Measurements from ENCODE around the gene MYOZ3.

Gene MYOZ3
- total RNA-seq, result 0 to 0.04 reads per million in 2 experiments

DNA sequence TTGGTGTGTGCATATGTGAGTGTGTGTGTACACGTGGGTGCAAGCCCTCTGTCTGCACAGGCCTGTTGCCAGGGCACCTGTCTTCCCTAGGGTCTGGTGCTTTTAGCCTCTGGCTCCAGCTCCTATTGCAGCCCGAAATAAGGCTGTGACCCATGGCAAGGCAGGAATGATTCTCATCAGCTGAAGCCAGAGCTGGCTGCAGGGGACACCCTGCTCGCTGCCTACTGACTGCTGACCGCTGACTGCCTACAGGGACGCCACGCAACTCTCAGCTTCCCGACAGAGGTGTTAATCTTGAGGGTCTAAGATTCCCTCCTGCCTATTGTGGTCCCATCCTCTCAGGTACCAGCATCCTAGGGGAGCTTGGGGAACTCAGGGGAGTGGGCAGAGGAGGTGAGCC, at the start of gene MYOZ3:
Gene MYOZ3 (plus strand): TSS at position 166 of the 400 bp plus-strand sequence. CDS start 1,691 bp downstream, outside the sequence.
- no peak for DNase-seq (ENCODE audit: low read depth)

DNA sequence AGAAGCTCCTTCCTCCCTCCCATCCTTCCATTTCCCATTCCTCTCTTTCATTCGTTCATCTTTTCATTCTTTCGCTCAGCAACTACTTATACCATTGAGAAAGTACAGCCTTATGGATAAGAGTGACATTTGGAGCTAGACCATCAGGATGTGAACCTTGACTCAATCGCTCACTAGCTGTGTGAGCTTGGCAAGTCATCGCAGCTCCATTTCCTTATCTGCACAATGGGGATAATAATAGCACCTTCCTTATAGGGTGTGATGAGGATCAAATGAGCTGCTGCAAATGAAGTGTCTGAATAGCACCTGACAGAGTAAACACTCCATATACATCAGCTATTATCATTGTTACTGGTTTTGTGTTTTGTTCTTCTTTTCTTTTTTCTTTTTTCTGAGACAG, 48.6 kb upstream of the MYOZ3 start:
- DNase-seq (ENCODE audit: low read depth), result no peak

DNA sequence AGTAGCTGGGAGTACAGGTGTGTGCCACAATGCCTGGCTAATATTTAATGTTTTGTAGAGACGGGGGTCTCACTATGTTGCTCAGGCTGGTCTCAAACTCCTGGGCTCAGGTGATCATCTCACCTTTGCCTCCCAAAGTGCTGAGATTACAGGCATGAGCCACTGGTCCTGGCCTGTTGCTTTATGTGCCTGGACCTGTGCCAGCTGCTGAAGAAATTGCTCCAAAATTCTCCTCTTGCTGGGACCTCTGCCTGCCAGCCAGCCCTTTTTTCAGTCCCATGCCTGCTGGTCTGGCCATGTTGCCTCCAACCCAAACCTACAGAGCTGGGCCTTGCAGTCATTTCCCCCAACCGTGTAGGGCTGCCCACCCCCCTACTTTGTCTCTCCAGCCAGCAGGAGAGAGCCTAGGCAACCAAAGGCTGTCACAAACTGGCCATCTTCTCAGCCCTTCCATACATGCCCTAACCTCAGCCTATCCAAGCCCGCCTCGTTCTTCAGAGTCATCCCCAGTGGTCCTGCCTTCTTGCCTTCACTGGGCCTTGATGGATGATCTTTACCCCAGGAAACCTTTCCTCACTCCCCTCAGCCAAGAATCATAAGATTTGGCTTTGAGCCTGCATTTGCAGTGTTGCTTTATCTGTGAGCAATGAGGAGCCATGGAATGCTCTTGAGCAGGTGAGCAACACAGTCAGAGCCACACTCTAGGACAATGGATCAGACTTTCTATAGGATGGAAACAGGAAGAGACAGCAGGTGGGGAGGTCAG, 48.0 kb upstream of the MYOZ3 start:
- no peak for DNase-seq (ENCODE audit: low read depth)

DNA sequence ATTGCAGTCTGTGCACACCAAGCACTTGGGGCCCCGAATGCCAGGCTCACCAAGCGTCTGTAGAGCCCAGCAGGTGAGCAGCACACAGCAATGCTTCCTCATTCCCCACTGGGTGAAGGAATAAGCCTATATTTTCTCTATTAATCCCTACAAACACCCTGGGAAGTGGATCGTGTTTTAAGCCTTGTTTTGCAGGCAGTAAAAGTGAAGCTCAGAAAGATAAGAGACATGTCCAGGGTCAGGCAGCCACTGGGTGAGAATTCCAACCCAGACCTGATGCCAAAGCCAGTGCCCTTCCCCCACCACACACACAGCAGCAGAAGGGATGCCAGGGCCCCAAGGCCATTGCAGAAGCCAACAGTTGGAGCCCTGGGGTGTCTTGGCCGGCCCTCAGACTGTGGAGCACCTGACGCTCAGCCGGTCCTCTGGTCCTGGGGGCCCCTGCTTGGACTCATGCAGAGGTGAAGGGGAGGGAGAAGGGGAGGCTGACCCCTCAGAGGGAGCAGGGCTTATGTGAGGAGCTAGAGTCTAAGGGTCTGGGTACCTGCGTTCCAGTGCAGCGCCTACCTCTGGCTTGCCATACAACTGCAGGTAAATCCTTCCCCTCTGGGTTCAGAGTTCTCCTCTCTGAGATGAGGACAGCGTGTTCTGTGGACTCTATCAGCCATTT, 46.9 kb upstream of the MYOZ3 start:
- no peak for DNase-seq (ENCODE audit: low read depth)

GRCh38 chr5:150614661-150615060, 46.4 kb upstream of the MYOZ3 start:
- no peak for DNase-seq (ENCODE audit: low read depth)

DNA sequence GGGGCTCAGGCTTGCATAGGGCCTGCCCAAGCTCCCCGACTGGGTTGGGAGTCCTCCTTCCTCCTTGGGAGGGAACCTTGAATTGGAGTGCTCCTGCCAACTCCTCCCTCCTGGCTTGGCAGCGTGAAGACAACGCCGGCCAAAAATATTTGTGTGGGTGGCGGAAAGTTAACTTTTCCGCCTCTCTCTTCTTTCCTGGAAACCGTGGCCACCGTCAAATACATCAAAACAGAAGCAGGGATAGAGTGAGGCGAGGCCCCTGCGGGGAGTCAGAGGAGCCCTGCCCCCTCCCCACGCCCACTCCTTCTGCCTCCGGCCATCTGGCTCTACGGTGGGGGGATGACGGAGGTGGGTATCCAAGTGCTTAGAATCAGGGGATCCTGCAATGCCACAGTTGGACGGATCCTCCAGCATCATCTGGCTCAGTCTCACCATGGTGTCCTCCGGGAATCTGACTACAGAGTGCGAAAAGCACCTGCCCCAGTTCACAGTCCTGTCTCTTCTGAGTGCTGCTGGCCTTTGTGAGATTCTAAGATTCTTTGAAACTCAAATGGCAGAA, 45.8 kb upstream of the MYOZ3 start:
- no peak for DNase-seq (ENCODE audit: low read depth)

DNA sequence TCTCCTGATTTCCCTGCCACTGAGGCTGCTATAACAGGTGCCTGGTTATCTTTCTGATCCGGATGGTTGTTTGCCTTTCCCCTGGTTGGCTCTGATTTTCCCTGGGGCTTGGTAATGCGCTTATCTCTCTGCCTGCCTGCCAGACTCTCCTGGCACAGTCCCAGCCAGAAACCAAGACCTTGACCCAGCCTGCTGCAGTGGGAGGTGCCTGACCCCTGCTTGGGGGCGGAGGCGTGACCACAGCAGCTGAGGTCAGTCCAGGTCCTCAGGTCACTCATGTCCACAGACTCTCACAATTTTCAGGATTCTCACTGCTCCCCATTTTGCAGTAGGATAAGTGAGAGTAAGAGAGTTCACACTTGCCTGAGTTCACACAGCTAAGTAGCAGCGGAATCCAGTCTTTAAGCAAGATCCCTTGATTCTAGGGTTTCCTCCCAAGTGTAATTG, 45.0 kb upstream of the MYOZ3 start:
- DNase-seq (ENCODE audit: low read depth), result no peak

DNA sequence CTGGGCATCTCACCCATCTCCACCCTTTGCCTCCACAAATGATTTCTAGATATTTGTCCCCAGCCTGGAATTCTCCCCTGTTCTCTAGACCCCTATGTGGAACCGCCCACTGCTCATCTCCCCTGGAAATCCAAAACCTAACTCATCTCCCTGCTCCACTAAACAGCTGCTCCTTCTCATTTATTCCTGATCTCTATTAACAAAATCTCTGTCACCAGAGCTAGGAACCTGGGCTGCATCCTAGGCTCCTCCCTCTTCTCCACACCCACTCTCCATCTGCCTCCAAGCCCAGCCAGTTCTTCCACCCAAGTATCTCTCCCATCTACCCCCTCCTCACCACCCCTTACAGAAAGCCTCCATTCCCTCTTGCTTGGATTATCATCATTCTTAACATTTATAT, 44.5 kb upstream of the MYOZ3 start:
- no peak for DNase-seq (ENCODE audit: low read depth)

DNA sequence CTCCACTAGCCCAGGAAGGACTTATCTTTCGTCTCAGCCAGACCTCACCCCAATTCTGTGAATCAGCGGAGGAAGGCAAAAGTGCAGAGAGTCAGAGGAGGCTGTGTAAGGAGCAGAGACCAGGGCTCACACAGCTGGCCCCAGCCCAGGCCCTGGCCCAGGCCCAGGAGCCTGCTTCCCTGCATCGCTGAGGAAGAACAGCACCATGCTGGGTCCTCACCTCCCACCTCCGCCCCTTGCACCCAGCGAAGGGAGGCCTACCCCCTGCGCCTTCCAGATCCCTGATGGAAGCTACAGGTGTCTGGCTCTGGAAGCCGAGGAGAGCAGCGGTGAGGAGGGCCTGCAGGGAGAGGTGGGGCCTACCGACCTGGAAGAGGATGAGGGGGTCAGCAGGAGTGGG, 42.9 kb upstream of the MYOZ3 start:
- no peak for DNase-seq (ENCODE audit: low read depth)

- no peak for DNase-seq (ENCODE audit: low read depth)
These were observed 42.3 kb upstream of the MYOZ3 start for GRCh38 chr5:150618588-150619281.

GRCh38 chr5:150619359-150620230, 41.5 kb upstream of the MYOZ3 start:
- no peak for DNase-seq (ENCODE audit: low read depth)

GRCh38 chr5:150621301-150621700, 39.8 kb upstream of the MYOZ3 start:
- DNase-seq (ENCODE audit: low read depth), result no peak

DNA sequence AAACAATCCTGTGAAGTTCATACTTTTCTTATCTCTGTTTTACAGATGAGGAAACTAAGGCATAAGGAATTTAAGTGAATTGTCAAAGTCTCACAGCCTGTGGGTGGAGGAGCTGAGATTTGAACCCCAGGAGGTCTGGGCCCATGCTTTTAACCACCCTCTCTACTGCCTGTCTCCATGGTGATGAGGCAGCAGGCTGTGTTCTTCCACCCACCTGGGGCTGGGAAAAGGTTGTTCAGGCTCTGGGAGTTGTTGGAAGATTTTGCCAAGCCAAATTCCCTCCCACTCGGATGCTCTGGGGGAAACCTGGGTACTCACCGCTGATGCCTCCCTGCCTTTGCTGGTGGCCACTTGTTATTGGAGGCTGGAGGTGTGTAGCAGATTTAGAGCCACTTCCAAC, 38.9 kb upstream of the MYOZ3 start:
- no peak for DNase-seq (ENCODE audit: low read depth)

DNA sequence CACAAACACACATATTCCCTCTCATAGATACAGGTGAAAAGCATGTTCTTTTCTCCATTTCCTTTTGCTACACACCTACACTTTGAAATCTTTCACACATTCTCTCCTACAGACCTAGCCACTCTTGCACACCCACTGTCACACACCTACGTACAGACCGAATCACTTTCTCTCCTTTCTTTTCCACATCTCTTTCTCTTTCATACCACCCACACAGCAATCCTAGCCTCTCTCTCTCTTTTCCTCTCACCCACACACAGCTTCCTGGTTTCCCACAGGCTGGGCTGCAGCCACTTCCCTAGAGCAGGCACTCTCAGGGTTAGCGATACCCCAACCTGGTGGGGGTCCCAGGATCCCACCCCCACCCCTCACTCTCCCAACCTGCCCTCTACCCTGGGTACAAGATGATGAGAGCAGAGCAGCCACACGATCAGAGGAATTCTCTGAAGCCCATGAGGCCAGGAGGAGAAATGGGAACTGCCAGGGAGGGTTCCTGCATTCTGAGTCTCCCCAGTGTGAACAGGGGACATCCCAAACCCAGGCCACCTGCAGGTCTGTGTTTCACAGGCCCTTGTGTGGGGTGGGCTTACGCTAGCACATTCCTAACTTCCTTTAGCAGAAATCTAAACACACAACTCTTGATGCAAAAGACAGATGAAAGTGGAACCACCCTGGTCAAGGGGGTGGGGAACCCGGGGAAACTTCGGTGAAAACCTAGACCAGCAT, 37.7 kb upstream of the MYOZ3 start:
- DNase-seq (ENCODE audit: low read depth), result no peak

DNA sequence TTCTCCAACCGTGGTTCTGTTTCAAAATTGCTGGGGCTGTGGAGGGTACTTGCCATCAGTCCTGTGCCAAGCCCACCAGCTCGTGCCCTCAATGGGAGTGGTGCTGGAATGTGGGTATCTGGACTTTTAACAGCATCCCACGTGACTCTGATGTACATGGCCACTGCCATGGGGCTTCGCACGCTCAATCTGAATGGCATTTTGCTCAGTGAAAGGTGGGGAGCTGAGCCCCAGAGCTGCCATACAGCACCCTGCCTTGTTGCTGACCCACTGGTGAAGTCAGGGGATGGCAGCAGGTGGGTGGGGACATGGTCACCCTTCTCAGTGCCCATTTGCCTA, 37.2 kb upstream of the MYOZ3 start:
- DNase-seq (ENCODE audit: low read depth), result no peak

- DNase-seq (ENCODE audit: low read depth), result peak; percentile 18
These were observed 36.5 kb upstream of the MYOZ3 start for GRCh38 chr5:150624334-150625163.

DNA sequence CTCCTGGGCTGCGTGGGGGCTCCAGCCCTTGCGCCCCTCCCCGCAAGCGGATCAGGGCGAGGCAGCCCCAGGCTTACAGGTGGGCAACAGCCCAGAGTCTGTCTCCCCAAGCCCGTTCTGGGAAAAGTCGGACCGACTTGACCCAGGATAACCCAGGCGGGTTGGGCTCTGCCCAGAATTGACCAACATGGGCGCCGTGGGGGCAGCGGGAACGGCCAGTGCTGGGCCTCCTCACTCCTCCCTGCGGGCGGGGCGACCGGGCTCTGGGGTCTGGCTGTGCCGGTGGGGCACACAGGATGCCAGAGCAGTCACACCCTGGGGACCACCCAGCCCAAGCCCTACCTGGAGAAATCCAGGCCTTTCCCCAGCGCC, 35.9 kb upstream of the MYOZ3 start:
- DNase-seq (ENCODE audit: low read depth), result no peak

DNA sequence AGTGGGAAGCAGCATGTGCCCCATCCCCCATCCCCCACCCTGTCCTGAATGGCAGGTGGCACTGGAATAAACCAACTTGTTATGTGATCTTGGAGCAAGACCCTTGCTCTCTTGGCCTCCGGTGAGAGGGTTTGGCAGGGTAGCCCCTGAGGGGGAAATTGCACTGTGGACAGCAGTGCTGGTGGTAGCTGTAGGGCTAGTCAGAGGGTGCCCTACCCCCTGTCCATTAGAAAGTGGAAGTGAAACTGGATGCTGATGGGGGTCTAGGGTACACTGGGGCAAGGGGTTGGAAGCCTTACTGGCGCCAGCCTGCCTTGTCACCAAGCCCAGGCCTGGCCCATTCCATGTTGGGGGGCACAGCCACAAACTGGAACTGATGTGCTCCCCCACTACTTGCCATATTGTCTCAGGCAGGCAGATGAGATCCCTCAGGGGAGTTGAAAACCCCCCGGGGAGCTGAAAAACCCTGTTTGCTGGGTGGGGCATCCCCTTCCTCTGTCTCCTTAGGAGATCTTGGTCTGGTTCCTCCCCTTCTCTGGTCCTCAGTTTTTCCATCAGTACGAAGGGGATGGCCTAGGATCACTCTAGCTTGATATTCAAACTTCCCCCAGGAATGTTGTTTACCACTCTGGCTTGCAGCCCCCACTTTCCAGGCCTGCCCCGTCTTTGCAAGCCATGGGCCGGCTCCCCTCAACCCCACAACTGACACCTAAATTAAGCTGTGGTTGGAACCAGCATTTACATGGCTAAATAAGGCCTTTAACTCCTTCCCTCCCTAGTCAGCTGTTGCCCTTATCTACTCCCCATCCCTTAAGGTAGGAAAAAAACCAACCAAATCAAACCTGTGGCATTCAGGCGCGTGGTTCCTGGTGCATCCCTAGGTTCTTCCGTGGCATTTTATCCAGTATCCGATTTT, 35.0 kb upstream of the MYOZ3 start:
- DNase-seq (ENCODE audit: low read depth), result no peak

- no peak for DNase-seq (ENCODE audit: low read depth)
These were observed 34.2 kb upstream of the MYOZ3 start for GRCh38 chr5:150626853-150627276.
